Measurements from ENCODE around the gene GADD45B. TPM values are rescaled to one million over a fixed set of nuclear protein-coding genes. Genes with fewer than 3 reads are reported as not detected.

Gene GADD45B
- polyA plus RNA-seq, 1 donor from 2014 or later, result not detected

DNA sequence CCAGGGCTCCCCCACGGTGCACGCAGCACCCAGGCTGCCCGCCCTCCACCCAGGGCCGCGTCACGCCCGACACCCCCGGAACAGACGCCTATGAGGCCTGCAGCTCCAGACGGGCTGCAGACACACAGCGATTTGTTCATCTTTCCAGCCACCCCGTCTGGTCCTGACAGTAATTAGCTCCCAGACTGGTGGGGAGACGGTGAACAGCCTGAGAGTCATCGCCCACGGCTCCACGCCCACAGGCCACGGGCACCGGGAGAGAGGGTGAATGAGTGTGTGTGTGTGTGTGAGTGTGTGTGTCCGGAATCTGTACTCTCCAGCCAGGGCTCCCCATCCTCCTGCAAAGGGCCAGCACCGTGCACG lies 18.1 kb downstream of the GADD45B start:
- H3K27me3 ChIP-seq (ENCODE audit: insufficient read depth, low read depth, low read length), result peaks cover 24% of the 10 kb centered on the region

DNA sequence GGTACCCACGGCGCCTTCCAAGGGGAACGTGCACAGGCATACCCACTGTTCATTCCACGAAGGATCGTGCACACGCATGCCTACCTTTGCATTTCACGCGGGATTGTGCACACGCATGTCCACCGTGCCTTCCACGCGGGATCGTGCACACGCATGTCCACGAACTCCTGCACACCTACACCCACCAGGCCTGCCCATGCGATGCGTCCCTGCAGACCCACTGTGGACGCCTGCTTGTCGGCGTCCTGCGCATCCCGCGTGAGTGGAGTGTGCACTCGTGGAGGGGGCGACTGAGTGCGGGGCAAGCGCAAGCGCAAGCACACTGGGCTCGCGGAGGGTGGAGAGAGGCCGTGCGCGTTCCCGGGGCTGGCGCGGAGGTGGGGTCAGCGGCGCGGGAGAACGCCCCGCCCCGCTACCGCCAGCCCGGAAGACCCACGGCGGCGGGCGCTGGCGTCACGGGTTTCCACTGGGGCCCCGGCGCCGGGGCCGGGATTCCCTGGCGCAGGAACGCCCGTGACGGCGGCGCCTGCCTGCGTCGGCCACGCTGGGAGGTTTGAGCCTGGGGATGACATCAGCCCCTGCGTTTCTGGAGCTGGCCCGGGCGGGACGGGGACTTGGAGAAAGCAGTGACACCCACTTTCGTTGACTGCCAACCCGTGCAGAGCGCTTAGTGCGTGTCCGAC lies 18.7 kb downstream of the GADD45B start:
- Histone ChIP-seq H3K9me3 (ENCODE audit: low read length) (no peaks in the 10 kb centered on the region), H3K79me2 (replicated peaks; ENCODE audit: insufficient read depth, low read length) (no peaks in the 10 kb centered on the region), H3K4me3 (ENCODE audit: low read length) (peak overlapping the region; percentile 52), H3K36me3 (ENCODE audit: insufficient read depth, low read length) (no peaks in the 10 kb centered on the region), H3K4me2 (ENCODE audit: low read length) (no peak overlapping the region), H3K9me2 (ENCODE audit: insufficient read depth, low read length) (no peaks in the 10 kb centered on the region), H3K9ac (ENCODE audit: low read length) (no peak overlapping the region), H3K27me3 (ENCODE audit: insufficient read depth, low read depth, low read length) (peaks cover 19% of the 10 kb centered on the region), H3F3A (ENCODE audit: insufficient read depth, low read length, poor library complexity, severe bottlenecking) (no peaks in the 10 kb centered on the region), H4K20me1 (ENCODE audit: insufficient read depth) (no peaks in the 10 kb centered on the region), H2AFZ (ENCODE audit: low read depth, low read length) (no peak overlapping the region), H3K27ac (ENCODE audit: low read length) (no peak overlapping the region)
- TF ChIP-seq POLR2AphosphoS5 (IDR thresholded peaks at IDR 0.05) (peak; percentile 27), RAD21 (conservative IDR thresholded peaks at IDR 0.05) (no peak), MXI1 (conservative IDR thresholded peaks at IDR 0.05; ENCODE audit: poor library complexity, severe bottlenecking) (no peak)

More for the DNA sequence above, 18.1 kb downstream of the GADD45B start:
- H3K27ac ChIP-seq (ENCODE audit: low read length), result no peak overlapping the region
- H3K4me3 ChIP-seq (ENCODE audit: low read length), result peak overlapping the region; percentile 52
- no peaks in the 10 kb centered on the region for H3K9me2 ChIP-seq (ENCODE audit: insufficient read depth, low read length)
- no peak overlapping the region for H3K9ac ChIP-seq (ENCODE audit: low read length)
- H3K4me2 ChIP-seq (ENCODE audit: low read length), result no peak overlapping the region
- H3K36me3 ChIP-seq (ENCODE audit: insufficient read depth, low read length), result no peaks in the 10 kb centered on the region
- no peak for TF ChIP-seq REST (IDR thresholded peaks at IDR 0.05; ENCODE audit: borderline replicate concordance)
- TF ChIP-seq, protein P1, sequence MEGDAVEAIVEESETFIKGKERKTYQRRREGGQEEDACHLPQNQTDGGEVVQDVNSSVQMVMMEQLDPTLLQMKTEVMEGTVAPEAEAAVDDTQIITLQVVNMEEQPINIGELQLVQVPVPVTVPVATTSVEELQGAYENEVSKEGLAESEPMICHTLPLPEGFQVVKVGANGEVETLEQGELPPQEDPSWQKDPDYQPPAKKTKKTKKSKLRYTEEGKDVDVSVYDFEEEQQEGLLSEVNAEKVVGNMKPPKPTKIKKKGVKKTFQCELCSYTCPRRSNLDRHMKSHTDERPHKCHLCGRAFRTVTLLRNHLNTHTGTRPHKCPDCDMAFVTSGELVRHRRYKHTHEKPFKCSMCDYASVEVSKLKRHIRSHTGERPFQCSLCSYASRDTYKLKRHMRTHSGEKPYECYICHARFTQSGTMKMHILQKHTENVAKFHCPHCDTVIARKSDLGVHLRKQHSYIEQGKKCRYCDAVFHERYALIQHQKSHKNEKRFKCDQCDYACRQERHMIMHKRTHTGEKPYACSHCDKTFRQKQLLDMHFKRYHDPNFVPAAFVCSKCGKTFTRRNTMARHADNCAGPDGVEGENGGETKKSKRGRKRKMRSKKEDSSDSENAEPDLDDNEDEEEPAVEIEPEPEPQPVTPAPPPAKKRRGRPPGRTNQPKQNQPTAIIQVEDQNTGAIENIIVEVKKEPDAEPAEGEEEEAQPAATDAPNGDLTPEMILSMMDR (IDR thresholded peaks at IDR 0.05; ENCODE audit: poor library complexity, severe bottlenecking), result no peak
- TF ChIP-seq EZH2 (IDR thresholded peaks at IDR 0.05; ENCODE audit: borderline replicate concordance, insufficient read depth, low read length, poor library complexity, severe bottlenecking), result no peak
- TF ChIP-seq POLR2AphosphoS5 (IDR thresholded peaks at IDR 0.05), result no peak
- no peak for TF ChIP-seq SMC3 (conservative IDR thresholded peaks at IDR 0.05; ENCODE audit: poor library complexity)
- no peak for TF ChIP-seq RAD21 (conservative IDR thresholded peaks at IDR 0.05)
- no peak for TF ChIP-seq TAF1 (IDR thresholded peaks at IDR 0.05; ENCODE audit: low read depth)
- no peak for TF ChIP-seq EP300 (conservative IDR thresholded peaks at IDR 0.05; ENCODE audit: poor library complexity, severe bottlenecking)
- H4K20me1 ChIP-seq (ENCODE audit: insufficient read depth), result no peaks in the 10 kb centered on the region
- H2AFZ ChIP-seq (ENCODE audit: low read depth, low read length), result no peak overlapping the region
- H3F3A ChIP-seq (ENCODE audit: insufficient read depth, low read length, poor library complexity, severe bottlenecking), result no peaks in the 10 kb centered on the region
- no peaks in the 10 kb centered on the region for H3K9me3 ChIP-seq (ENCODE audit: low read length)
- H3K79me2 ChIP-seq (replicated peaks; ENCODE audit: insufficient read depth, low read length), result no peaks in the 10 kb centered on the region

Measured in neural cell (in vitro differentiated cells).